ENCODE measurements around the gene SRP14.
A peak's percentile ranks its signal among the peaks of the same experiment; 100 is the strongest.
"Not testable (repeated sequence)": the region's sequence is repeated elsewhere in the genome, so short reads cannot be mapped to it uniquely, and the experiment has no call there.

Gene SRP14

DNA sequence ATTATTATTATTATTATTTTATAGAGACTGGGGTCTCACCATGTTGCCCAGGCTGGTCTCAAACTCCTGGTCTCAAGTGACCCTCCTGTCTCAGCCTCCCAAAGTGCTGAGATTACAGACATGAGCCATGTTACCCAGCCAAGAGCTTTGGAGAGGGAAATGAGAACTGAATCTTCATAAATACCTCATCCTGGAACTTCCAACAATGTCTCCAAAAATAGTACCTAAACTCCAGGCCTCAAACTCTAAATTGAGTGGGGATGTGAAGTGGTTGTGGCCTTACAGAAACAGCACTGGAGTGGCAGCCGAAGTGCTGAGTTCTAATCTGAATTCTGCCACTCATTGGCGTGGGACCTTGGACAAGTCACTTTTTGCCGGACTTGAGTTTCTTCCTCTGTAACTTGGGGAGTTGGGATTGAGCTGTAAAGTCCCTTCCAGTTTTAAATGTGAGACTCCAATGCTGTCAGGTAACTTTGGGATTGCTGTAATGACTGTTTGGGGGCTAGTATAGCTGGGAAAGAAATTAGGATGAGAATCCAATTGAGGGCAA lies 10.0 kb upstream of the SRP14 start:
- DNase-seq, result no peak

DNA sequence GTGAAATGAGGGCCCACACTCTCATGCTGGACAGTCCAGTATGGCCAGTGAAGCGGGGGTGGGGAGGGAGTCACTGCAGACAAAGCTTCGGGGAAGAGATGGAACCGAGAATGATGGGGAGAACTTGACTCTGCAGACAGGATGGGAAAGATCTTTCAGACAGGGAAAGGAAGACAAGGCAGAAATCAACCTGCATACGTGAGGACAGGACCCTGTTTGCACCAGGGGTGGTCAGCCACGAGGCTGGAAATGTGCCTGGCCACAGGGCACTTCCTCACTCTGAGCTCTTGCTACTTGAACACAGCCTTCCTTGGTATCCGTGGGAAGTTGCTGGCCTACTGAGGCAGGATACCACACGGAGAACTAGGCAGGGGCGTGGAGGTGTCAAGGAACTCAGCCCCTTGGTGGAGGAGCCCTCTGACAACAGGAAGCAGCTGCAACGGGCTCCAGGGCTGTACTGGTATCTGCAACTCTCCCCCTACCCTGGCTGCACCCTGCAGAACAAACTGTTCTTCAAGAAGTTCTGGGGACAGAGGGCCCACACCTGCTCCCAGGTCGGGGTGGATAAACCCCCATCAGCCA lies 9.3 kb upstream of the SRP14 start:
- DNase-seq, result no peak

DNA sequence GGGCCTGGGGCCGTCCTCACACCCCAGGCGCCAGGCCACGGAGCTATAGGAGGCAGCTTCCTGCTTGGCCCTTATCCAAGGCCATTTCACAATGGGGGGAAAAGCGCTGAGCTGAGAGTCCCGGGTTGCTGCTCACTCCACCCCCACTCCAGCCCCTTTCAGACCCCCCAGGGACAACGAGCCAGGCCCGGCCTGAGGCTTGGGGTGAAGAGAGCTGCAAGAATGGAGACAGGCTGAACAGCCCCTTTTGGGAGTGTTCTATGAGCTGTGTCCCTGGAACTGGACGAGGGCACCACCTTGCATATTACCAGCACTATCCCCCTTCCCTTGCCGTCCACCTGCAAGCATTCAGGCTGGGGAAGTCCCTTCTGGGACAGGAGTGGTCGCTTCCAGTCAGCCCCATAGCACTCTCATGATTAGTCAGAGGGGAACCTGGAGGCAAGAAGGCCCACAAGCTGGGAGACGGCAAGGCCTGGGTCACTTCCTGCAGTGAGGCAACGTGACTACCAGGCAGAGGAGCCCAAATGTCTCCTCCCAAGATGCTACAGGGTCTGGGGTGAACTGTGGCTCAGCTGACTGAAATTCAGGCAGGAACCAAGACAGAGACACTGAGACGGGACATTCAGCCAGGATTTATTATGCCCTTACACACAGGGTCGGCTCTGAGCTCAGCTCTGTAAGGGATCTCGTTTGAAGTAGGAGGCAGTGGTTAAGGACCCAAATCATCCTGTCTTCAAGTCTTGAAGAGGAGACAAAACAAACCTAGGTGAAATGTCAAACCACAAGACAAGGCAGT lies 8.6 kb upstream of the SRP14 start:
- DNase-seq, result no peak

DNA sequence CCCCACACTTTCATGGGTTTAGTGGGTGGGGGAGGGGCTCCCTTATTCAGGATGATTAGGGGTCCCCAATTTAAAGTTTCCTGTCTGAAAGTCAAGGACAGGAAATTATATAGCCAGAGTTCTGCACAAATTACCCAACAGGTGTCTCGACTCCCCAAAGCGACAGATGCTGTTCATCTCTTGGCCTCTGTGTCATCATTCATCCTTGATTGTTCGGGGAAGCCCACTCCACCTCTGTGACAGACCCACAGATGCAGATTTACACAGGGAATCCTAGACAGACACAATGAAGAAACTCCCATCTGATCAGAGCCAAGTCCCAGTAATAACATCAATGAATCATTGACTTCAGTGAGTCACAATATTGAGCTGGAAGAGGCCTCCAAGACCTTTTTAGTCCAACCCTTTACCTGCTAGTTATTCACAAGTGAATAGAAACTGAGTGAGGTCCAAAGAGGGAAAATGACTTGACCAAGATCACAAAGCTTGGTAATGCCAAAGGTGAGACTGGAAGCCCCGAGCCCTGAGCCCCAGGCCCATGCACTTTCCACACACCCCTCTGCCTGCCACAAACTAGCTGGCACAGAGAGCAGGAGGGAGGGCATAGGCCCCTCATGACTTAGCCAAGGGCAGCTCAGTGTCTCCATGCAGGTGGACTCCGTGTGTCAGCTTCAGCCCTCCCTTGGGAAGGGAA lies 7.9 kb upstream of the SRP14 start:
- DNase-seq, result no peak

DNA sequence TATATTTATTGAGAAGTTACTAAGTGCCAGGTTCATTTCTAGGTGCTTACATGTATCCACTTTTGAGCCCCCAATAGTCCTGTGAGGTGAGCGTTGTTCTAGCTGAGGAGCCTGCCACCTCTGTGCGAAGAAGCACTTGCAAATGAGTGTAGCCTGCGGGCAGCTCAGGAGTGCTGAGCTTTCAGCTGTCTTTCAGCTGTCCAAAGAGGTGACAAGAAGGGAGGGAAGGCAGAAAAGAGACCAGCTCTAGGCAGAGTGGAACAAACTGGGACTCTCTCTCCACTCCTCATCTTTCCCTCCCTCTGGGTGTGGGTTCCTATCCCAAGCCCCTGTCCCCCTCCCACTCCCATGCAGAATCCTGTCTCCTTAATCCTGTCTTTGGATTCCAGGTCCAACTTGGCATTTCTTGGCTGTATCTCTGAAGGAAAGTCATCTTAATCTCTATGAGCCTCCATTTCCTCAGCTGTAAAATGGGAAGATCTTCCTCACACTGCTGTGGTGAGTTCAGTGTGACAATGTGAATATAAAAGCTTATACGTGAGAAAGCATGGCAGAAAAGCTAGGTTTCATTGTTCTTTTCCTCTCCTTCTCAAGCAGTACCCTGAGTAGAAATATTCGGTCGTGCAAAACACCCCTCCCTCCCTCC lies 6.7 kb upstream of the SRP14 start:
- no peak for DNase-seq

DNA sequence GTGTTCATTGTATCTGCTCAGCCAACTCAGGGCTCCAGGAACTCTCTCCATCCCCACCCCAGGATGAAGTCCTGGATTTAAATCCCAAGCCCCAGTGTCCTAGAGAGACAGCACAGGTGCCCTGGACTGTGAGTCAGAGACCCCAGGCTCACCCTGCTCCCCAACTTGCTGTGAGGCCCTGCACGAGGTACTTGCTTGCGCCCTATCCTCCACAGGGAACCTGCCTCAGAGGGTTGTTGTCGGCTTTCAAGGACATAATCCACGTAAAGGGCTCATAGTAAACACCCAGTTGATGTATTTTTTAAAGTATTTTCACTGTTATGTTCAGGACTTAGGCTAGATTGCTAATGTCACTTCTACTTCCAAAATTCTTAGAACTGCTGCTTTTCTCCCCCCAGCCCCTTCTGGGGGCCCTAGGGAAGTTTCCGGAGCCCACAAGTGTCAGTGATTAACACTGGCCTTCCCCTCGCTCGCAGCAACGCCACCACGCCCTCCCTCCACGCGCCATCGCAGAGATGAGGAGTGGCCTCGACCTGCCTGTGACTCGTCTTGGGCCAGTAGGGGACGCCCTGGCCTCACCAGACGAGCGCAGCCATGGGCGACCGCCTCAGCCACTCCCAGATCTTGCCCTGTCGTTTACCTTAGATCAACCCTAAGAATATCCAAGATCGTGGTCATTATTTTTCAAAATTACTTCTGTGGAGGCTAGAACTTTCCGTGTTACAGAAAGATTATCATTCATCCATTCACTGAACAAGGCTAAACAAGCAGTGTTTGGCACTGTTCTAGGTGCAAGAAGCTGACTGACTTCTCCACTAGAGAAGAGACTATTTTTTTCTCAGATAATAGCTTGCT lies 6.0 kb upstream of the SRP14 start:
- DNase-seq, result peak; percentile 41

DNA sequence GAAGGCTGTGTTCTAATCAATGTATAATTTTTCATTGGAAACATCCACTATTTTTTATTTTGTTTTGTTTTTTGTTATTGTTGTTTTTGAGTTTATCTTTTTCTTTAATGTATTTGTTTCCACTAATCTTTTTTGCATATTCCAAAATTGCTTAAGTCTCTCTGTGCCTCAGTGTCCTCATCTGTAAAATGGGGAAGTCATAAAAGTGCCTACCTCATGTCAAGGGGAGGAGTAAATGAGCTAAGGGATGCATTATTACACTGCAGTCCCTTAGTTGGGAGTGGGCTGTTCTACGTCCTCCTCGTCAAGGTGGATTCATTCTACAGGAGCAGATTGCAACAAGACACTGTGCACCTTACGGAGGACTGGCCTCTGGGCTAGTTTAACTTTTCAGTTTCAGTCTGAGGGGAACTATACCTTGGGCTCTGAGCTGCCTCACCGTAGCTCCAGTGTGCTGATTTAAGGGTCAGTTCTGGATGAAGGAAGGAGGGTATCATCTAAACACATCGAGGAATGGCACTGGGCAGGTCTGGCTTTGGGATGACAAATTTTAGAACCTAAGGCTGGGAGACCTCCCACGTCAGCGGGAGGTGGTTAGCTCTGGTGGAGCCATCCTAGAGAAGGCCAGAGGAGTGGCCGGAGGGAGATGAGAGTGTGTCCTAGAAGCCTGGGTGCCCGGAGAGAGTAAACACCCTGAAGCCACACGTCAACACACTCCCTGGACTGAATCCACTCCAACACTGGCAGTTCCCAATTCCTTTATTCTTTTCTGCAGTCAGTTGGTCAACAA lies 5.1 kb upstream of the SRP14 start:
- DNase-seq, result no peak

DNA sequence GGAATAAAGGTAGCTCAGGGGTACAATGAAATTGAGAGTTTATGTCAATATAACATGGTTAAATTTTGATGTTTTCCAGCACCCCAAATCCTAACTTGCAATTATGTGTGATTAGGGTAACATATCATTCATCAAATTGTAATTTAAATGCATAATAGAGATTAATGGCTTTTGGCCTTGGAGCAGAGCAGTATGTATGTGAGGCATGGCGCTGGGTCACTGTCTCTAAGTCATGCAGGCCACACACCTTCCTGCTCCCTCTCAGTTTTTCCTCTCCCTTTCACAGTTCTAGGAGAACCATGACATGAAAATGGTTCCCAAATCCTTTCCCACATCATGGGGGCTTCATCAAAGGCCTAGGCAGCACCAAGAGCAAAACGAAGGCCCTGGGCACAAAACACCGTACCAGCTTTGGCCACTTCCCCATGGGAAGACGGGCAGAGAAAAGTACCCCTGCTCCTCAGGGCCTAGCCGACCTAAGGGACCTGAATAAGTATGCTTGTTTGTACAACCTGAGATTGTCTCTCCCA lies 3.9 kb upstream of the SRP14 start:
- DNase-seq, result no peak

DNA sequence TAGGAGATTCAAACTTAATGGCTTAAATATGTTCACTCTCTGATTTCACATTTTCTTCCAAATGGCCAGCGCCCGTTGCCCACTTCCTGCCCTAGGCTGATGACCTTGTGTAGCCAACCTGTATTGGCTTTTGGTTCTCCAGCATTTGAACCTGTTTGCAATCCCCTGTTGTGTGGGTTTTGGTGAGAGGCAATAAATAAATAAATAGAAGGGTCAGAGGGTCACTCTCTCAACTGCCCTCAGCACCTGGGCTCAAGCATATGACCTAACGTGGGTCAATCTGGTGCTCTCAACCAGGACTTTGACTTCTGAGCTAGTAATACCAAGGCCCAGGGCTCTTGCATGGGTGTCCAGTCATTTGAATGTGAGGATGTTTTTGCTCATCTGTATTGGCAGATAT lies 1.8 kb upstream of the SRP14 start:
- no peak for DNase-seq

DNA sequence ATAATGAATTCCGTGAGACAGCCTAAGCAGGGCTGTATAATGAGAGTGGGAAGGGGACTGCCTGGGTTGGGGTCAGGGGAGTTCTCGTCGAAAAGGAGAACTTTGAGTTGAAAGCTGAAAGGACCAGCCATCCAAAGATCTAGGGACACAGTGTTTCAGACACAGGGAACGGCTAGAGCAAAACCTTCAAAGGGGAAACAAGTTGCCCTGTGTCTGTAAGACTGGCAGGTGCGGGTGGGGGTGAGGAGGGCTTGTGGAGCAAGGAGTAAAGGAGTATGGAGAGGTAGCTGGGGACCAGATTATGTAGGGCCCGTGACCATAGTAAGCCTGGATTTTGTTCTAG lies 1.3 kb upstream of the SRP14 start:
- DNase-seq, result no peak

DNA sequence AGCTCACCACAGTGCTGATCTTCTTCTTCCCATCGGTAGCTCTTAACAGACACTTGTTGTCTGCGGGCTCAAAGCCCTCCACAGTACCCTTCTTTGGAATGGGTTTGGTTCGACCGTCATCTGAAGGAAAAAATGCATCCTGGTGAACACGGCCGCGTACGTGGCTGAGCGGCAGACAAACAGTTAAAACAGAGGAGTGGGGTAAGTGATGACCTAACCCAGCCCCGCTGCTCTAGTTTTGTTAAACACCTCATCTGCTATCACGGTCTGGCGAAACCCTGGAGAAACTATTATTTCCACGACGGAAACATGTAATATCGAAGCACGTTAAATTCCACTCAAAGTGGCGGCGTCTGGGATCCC lies 725 bp downstream of the SRP14 start:
- DNase-seq, result no peak

DNA sequence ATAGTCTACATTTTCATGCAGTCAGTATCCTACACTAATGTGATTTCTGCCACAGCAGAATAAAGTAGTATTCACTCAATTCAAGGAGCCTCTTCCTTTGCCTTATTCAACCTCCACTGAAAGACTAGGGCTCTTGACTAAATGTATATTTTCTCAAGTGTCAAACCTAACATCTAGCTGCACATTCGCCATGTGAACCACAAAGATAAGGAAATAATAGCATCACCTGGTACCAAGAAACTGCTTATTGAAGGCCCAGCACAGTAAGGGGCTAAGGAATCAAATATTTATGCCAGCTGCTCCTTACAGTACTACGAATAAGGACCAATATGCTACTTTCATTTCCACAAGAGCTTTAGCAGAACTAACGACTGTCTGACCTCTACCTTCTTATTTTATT lies 1.3 kb downstream of the SRP14 start:
- no peak for DNase-seq

DNA sequence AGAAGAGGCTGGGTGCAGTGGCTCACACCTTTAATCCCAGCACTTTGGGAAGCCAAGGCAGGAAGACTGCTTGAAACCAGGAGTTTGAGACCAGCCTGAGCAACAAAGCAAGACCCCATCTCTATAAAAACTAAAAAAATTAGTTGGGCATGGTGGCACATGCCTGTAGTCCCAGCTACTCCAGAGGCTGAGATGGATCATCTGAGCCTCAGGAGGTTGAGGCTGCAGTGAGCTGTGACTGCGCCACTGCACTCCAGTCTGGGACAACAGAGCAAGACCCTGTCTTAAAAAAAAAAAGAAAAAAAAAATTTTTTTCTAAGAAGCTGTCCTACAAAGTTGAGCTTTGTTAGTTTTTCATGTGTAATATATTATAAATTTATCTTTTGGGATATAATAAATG lies 3.8 kb downstream of the SRP14 start:
- DNase-seq, result not testable (repeated sequence)

DNA sequence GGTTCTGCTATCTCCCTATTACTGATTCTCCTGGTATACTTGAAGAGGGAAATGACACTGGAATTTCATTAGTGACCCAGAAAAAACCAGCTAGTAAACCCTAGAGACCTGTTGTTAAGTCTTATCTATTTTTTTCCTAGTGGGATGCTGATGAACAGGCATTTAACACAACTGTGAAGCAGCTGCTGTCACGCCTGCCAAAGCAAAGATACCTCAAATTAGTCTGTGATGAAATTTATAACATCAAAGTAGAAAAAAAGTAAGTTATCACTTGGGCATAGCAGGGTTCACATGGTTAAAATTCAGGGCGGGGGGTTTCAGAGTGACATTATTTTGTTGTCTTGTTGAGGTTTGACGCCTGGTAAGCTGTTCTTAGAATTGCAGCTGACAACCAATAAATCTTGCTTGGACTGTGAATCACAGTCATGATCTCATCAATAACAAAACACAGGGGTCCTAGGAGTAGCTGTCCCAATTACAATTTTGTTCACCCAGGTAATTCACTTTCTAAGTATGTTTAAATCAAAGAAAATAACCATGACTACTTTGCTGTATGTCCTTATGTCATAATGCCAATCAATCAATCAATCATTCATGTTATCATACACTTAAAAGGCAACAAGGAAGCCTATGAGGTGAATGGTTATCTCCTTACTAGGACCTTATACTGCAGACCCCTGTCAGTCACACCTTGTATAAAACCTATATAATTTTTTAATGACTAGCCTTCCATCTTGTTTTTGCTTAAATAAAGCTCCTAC lies 4.6 kb downstream of the SRP14 start:
- no peak for DNase-seq

DNA sequence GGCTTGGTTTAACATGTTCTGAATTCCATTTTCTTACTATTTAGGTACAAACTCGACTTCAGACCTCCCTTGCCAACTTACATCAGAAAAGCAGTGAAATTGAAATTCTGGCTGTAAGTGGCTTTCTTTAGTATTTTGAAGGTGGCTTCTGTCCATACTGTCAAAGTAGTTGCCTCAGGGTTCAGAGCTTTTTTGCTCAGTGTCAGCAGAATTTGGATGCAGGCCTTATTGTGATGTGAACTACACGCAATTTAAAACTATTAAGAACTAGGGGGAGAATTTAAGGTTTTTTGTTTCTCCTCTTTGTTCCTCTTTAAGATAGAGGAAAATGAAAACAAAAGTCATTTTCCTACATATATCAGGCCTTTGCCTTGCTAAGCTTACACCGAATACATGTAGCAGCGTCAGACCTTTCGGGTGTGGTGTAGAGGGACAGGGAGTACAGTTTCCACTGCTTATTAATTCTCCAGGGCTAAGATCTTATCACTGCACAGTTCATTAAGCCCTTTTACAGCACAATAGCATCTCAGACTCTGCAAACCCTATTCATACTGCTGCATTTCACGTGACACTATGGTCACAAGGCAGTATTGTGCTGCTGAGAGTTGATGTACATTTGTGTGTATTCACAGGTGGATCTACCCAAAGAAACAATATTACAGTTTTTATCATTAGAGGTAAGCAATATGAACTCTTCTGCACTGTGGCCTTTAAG lies 6.7 kb downstream of the SRP14 start:
- DNase-seq, result no peak

DNA sequence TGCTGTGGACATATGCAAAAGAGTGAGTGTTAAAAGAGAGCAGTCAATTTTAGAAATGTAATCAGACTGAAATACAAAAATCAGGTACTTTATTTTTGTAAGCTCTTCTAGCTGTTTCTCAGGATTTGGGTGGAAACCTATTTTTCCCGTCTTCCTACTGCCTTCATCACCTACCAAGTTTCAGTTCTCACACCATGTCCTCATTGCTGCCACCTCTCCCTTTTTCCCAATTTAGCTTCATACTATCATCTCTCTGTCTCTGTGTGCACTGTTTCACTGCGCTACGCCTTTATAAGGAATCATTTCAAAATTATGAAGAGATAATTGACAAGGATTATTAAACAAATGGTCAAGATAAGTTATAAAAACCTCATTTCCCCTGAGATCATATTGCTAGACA lies 7.7 kb downstream of the SRP14 start:
- no peak for DNase-seq

DNA sequence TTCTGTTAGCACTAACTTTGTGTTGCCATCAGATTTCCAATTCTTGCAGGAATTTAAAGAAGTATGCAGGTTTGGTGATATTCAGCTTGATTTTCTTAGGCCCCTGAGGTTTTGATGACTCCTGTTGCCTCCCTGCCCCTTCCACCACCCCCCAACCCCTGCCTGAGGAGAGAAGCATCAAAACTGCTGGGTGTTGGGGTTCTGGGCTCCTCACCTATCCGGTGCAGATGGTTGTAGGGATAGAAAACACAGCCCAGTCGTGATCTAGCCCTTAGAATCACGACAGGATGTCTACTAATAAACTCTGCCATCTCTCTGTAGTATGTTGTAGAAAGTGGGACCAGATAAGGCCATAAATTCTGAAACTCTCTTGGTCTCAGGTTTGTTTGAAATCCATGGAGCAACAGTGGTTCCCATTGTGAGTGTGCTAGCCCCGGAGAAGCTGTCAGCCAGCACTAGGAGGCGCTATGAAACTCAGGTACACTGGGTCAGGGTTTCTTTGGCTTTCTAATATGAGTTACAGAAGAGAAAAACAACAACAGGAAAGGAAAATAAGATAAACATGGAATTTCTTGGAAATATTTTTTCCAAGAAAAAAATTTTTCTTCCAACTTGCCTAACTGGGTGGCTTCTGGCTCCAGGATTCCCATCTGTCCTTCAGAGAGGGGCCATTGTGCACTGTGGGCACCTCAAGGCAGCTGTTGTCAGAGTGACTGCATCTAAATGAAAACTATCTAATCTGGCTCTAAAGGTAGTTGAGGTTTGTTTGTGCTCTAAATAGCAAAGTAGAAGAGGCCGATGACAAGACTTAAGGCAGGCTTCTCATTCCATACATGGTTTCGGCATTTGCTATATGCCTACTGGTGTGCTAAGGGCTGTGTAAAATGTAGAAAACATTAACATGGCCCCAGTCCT lies 8.7 kb downstream of the SRP14 start:
- no peak for DNase-seq

DNA sequence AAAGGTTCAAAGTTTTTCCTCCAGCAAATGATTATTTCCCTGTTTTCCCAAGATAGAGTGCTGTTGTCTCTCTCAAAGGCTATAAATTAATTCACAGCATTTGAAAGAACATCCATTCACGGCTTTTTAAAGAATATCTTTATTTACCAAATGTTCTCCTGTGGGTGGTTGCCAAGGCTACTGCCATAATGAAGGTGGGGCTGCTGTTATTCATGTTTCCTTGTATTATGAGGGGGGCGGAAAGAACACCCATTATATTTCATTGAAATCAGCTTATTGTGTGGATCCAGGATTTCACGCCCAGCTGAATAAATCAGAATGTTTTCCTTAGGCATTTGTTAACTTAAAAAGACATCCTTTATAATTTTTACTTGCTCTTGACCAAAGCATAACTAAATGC lies 10.1 kb downstream of the SRP14 start:
- no peak for DNase-seq

DNA sequence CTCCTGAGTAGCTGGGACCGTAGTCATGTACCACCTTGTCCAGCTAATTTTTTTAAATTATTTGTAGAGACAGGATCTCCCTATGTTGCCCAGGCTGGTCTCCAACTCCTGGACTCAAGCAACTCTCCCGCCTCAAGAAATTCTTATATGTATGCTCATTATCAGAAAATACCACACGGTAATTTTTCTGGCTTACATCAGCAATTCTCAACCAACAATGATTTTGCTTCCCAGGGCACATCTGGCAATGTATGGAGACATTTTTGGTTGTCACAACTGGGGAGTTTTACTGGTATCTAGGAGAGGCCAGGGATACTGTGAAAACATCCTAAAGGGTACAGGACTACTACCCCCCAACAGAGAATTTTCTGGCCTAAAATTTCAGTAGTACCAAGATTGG lies 10.8 kb downstream of the SRP14 start:
- no peak for DNase-seq

All from NCI-H2171 treated with DMSO at 0.1 percent for 48 hours (cell line).